ENCODE results near the gene PPP1R1B. TPM values are rescaled to one million over a fixed set of nuclear protein-coding genes. Genes with fewer than 3 reads are reported as not detected.
A peak's percentile ranks its signal among the peaks of the same experiment; 100 is the strongest.

PPP1R1B gene
- total RNA-seq, 1 donor from 2014 or later = not detected

DNA sequence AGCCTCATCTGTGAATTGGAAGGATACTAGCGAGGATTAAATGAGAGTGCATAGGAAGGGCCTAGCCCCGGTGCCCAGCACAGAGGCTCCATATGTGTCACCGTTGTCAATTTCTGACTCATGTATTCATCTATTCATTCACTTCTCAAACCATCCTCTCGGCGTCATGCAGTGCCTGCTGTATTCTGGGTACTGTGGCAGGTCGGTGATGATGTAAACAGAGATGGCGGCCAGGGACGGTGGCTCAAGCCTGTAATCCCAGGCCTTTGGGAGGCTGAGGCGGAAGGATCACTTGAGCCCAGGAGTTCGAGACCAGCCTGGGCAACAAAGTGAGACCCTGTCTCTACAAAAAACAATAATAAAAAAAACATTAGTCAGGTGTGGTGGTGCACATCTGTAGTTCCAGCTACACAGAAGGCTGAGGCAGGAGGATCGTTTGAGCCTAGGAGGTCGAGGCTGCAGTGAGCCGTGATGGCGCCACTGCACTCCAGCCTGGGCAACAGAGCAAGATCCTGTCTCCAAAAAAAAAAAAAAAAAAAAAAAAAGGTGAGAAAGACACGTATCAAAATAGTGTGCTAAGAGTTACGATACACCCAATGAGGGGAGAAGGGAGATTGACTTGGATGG lies 4.3 kb upstream of the PPP1R1B start:
- H3K4me3 ChIP-seq (ENCODE audit: low read depth, low read length) = no peak overlapping the region

DNA sequence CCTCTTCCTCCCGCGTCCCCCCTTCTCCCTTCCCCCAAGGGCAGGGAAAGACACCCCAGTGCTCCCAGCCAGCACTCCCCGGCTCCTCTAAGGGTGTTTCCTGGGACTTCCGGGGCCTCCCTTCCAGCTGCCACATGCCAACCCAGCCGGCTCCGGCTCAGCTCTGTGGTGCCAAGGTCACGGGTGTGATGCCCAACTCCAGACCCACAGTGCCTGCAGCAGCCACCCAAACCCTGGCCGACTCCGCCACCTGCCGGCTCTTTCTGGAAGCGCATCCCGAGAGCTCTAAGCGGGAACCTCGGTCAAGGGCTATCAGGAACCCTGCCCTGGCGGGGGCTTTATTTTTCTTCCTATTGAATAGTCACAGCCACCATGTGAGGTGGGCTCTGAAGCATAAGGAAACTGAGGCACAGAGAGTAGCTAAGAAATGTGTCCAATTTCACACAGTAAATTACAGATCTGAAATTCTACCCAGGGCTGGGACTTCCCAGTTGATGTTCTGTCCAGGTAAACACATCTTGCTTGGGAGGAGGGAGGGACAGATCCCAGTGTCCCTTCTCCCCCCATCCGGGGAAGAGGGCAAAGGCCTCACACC lies 3.3 kb upstream of the PPP1R1B start:
- H3K36me3 ChIP-seq (ENCODE audit: control insufficient read depth, insufficient read depth, low read length) = no peaks in the 10 kb centered on the region
- TF ChIP-seq, protein P1, sequence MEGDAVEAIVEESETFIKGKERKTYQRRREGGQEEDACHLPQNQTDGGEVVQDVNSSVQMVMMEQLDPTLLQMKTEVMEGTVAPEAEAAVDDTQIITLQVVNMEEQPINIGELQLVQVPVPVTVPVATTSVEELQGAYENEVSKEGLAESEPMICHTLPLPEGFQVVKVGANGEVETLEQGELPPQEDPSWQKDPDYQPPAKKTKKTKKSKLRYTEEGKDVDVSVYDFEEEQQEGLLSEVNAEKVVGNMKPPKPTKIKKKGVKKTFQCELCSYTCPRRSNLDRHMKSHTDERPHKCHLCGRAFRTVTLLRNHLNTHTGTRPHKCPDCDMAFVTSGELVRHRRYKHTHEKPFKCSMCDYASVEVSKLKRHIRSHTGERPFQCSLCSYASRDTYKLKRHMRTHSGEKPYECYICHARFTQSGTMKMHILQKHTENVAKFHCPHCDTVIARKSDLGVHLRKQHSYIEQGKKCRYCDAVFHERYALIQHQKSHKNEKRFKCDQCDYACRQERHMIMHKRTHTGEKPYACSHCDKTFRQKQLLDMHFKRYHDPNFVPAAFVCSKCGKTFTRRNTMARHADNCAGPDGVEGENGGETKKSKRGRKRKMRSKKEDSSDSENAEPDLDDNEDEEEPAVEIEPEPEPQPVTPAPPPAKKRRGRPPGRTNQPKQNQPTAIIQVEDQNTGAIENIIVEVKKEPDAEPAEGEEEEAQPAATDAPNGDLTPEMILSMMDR (IDR thresholded peaks at IDR 0.05; ENCODE audit: insufficient read depth, low read length, poor library complexity, severe bottlenecking) = peak; percentile 96
- DNase-seq (ENCODE audit: low read depth) = no peak

More for the DNA sequence above, 4.3 kb upstream of the PPP1R1B start:
- no peak for DNase-seq (ENCODE audit: low read depth)
- Histone ChIP-seq H3K27me3 (ENCODE audit: control insufficient read depth, insufficient read depth, low read length) (peaks cover 61% of the 10 kb centered on the region), H3K36me3 (ENCODE audit: control insufficient read depth, insufficient read depth, low read length) (no peaks in the 10 kb centered on the region)
- TF ChIP-seq, protein P1 (IDR thresholded peaks at IDR 0.05; ENCODE audit: insufficient read depth, low read length, poor library complexity, severe bottlenecking) = no peak

GRCh38 chr17:39624313-39624712 lies 2.4 kb upstream of the PPP1R1B start:
- Histone ChIP-seq H3K4me3 (ENCODE audit: low read depth, low read length) (no peak overlapping the region), H3K36me3 (ENCODE audit: control insufficient read depth, insufficient read depth, low read length) (no peaks in the 10 kb centered on the region), H3K27me3 (ENCODE audit: control insufficient read depth, insufficient read depth, low read length) (peaks cover 67% of the 10 kb centered on the region)
- no peak for DNase-seq (ENCODE audit: low read depth)
- TF ChIP-seq, protein P1 (IDR thresholded peaks at IDR 0.05; ENCODE audit: insufficient read depth, low read length, poor library complexity, severe bottlenecking) = no peak

More for the DNA sequence above, 3.3 kb upstream of the PPP1R1B start:
- Histone ChIP-seq H3K27me3 (ENCODE audit: control insufficient read depth, insufficient read depth, low read length) (peaks cover 67% of the 10 kb centered on the region), H3K4me3 (ENCODE audit: low read depth, low read length) (no peak overlapping the region)

GRCh38 chr17:39625198-39625785 lies 1.5 kb upstream of the PPP1R1B start:
- TF ChIP-seq, protein P1 (IDR thresholded peaks at IDR 0.05; ENCODE audit: insufficient read depth, low read length, poor library complexity, severe bottlenecking) = no peak
- DNase-seq (ENCODE audit: low read depth) = no peak
- no peaks in the 10 kb centered on the region for H3K36me3 ChIP-seq (ENCODE audit: control insufficient read depth, insufficient read depth, low read length)
- H3K4me3 ChIP-seq (ENCODE audit: low read depth, low read length) = no peak overlapping the region
- peaks cover 68% of the 10 kb centered on the region for H3K27me3 ChIP-seq (ENCODE audit: control insufficient read depth, insufficient read depth, low read length)

GRCh38 chr17:39627047-39627711 lies 427 bp downstream of the PPP1R1B start:
- H3K36me3 ChIP-seq (ENCODE audit: control insufficient read depth, insufficient read depth, low read length) = no peaks in the 10 kb centered on the region
- H3K4me3 ChIP-seq (ENCODE audit: low read depth, low read length) = no peak overlapping the region
- no peak for DNase-seq (ENCODE audit: low read depth)
- TF ChIP-seq, protein P1 (IDR thresholded peaks at IDR 0.05; ENCODE audit: insufficient read depth, low read length, poor library complexity, severe bottlenecking) = no peak
- peaks cover 63% of the 10 kb centered on the region for H3K27me3 ChIP-seq (ENCODE audit: control insufficient read depth, insufficient read depth, low read length)
